HEK293 (cell line): Measurements from ENCODE around the gene USP6NL.

Experiments
- CTCF ChIA-PET: fragments of 350-600 bp; formaldehyde crosslinking; extraction: SDS; loops from one replicate; lab custom pipeline; 2021; ENCODE audit warnings: antibody characterized with exemption; lab: Yijun Ruan, JAX
- POLR2A ChIA-PET: fragments of 300-600 bp; formaldehyde crosslinking; extraction: SDS; loops from one replicate; lab custom pipeline; 2020; ENCODE audit warnings: antibody characterized with exemption, inconsistent platforms; lab: Yijun Ruan, JAX
- H3K27ac ChIP-seq: fragments of 200-500 bp; sonication (Bioruptor generic); 2 replicates; pipeline ENCODE4 v1.5.1; 2014; ENCODE audit warnings: low read depth, low read length, control low read depth, inconsistent platforms; ENCODE audit errors: extremely low read depth
- H3K36me3 ChIP-seq, 2 experiments: fragments of 200-500 bp in 1 of 2; sonication (Bioruptor generic) in 1 of 2; 1 replicate in 1 of 2; 2 replicates in 1 of 2; pipeline ENCODE4 v1.5.1; 2014 to 2017; ENCODE audit warnings: inconsistent platforms in 2 of 2, low read length in 2 of 2; ENCODE audit not compliant: control insufficient read depth in 2 of 2, insufficient read depth in 1 of 2
- H3K4me1 ChIP-seq: fragments of 200-500 bp; sonication (Bioruptor generic); 2 replicates; pipeline ENCODE4 v1.5.1; 2014; ENCODE audit warnings: mild to moderate bottlenecking, low read length, inconsistent platforms; ENCODE audit not compliant: control insufficient read depth, insufficient read depth
- H3K4me3 ChIP-seq: 2 replicates; pipeline ENCODE4 v1.5.1; 2011; ENCODE audit warnings: low read depth, mild to moderate bottlenecking, control low read depth, low read length, moderate library complexity
- H3K9me3 ChIP-seq: fragments of 200-500 bp; sonication (Bioruptor generic); 2 replicates; pipeline ENCODE4 v1.5.1; 2014; ENCODE audit warnings: low read depth, low read length, inconsistent platforms; ENCODE audit not compliant: control insufficient read depth, insufficient read depth
- EGR2 ChIP-seq: fragments of 450-650 bp; formaldehyde crosslinking; IDR thresholded peaks from 2 replicates; pipeline ENCODE4 v1.5.1; 2016; ENCODE audit warnings: low read depth, missing biosample characterization, missing genetic modification characterization
- PRDM6 ChIP-seq: fragments of 450-650 bp; formaldehyde crosslinking; IDR thresholded peaks from 2 replicates; pipeline ENCODE4 v1.5.1; 2017; ENCODE audit warnings: missing biosample characterization, missing genetic modification characterization
- REPIN1 ChIP-seq: fragments of 450-650 bp; formaldehyde crosslinking; IDR thresholded peaks from 2 replicates; pipeline ENCODE4 v1.5.1; 2017; ENCODE audit warnings: missing biosample characterization, missing genetic modification characterization, low read depth
- SP7 ChIP-seq: fragments of 450-650 bp; formaldehyde crosslinking; IDR thresholded peaks from 2 replicates; pipeline ENCODE4 v1.5.1; 2016; ENCODE audit warnings: missing biosample characterization, missing genetic modification characterization
- YY2 ChIP-seq: fragments of 450-650 bp; formaldehyde crosslinking; IDR thresholded peaks from 2 replicates; pipeline ENCODE4 v1.5.1; 2016; ENCODE audit warnings: missing biosample characterization, missing genetic modification characterization
- ZEB2 ChIP-seq: fragments of 450-650 bp; formaldehyde crosslinking; IDR thresholded peaks from 2 replicates; pipeline ENCODE4 v1.5.1; 2016; ENCODE audit warnings: missing biosample characterization, missing genetic modification characterization
- ZNF112 ChIP-seq: fragments of 450-650 bp; formaldehyde crosslinking; IDR thresholded peaks from 2 replicates; pipeline ENCODE4 v1.5.0; 2017; ENCODE audit warnings: missing biosample characterization, missing genetic modification characterization
- ZNF223 ChIP-seq: fragments of 450-650 bp; formaldehyde crosslinking; IDR thresholded peaks from 2 replicates; pipeline ENCODE4 v1.5.1; 2016; ENCODE audit warnings: missing biosample characterization, missing genetic modification characterization
- ZNF23 ChIP-seq: fragments of 450-650 bp; formaldehyde crosslinking; IDR thresholded peaks from 2 replicates; pipeline ENCODE4 v1.5.1; 2016; ENCODE audit warnings: missing biosample characterization, missing genetic modification characterization, borderline replicate concordance
- ZNF24 ChIP-seq: fragments of 450-650 bp; formaldehyde crosslinking; IDR thresholded peaks from 2 replicates; pipeline ENCODE4 v1.5.1; 2016; ENCODE audit warnings: missing biosample characterization, missing genetic modification characterization
- ZNF426 ChIP-seq: fragments of 450-650 bp; formaldehyde crosslinking; IDR thresholded peaks from 2 replicates; pipeline ENCODE4 v1.5.1; 2017; ENCODE audit warnings: missing biosample characterization, missing genetic modification characterization, mild to moderate bottlenecking, inconsistent platforms, moderate library complexity
- ZNF510 ChIP-seq: fragments of 450-650 bp; formaldehyde crosslinking; IDR thresholded peaks from 2 replicates; pipeline ENCODE4 v1.5.1; 2018; ENCODE audit warnings: mild to moderate bottlenecking, missing genetic modification characterization, missing biosample characterization; ENCODE audit not compliant: insufficient replicate concordance
- ZNF529 ChIP-seq: fragments of 450-650 bp; formaldehyde crosslinking; IDR thresholded peaks from 2 replicates; pipeline ENCODE4 v1.5.1; 2017; ENCODE audit warnings: missing genetic modification characterization, missing biosample characterization; ENCODE audit not compliant: insufficient replicate concordance
- ZNF555 ChIP-seq: fragments of 450-650 bp; formaldehyde crosslinking; conservative IDR thresholded peaks from 2 replicates; pipeline ENCODE4 v1.5.1; 2017; ENCODE audit warnings: missing biosample characterization, mild to moderate bottlenecking, missing genetic modification characterization, inconsistent platforms
- ZNF561 ChIP-seq: fragments of 450-650 bp; IDR thresholded peaks from 2 replicates; pipeline ENCODE4 v1.5.1; 2018; ENCODE audit warnings: missing biosample characterization, missing genetic modification characterization, borderline replicate concordance
- ZNF600 ChIP-seq: fragments of 450-650 bp; formaldehyde crosslinking; IDR thresholded peaks from 2 replicates; pipeline ENCODE4 v1.5.1; 2016; ENCODE audit warnings: missing biosample characterization, missing genetic modification characterization
- ZNF629 ChIP-seq: fragments of 450-650 bp; formaldehyde crosslinking; IDR thresholded peaks from 2 replicates; pipeline ENCODE4 v1.5.1; 2017; ENCODE audit warnings: missing biosample characterization, missing genetic modification characterization
- ZNF660 ChIP-seq: fragments of 450-650 bp; IDR thresholded peaks from 2 replicates; pipeline ENCODE4 v1.5.1; 2018; ENCODE audit warnings: missing biosample characterization, mild to moderate bottlenecking, missing genetic modification characterization
- ZNF785 ChIP-seq: fragments of 450-650 bp; formaldehyde crosslinking; IDR thresholded peaks from 2 replicates; pipeline ENCODE4 v1.5.1; 2016; ENCODE audit warnings: missing biosample characterization, missing genetic modification characterization
- ZSCAN5A ChIP-seq: fragments of 450-650 bp; formaldehyde crosslinking; IDR thresholded peaks from 2 replicates; pipeline ENCODE4 v1.5.1; 2016; ENCODE audit warnings: missing biosample characterization, missing genetic modification characterization
- ZXDB ChIP-seq: fragments of 450-650 bp; formaldehyde crosslinking; IDR thresholded peaks from 2 replicates; pipeline ENCODE4 v1.5.1; 2016; ENCODE audit warnings: missing biosample characterization, missing genetic modification characterization
- TF ChIP-seq, protein P1 (sequence below): fragments of 450-650 bp; formaldehyde crosslinking; IDR thresholded peaks from 2 replicates; pipeline ENCODE4 v1.5.1; 2016; ENCODE audit warnings: missing biosample characterization, missing genetic modification characterization, borderline replicate concordance
- TF ChIP-seq, protein P2 (sequence below): fragments of 450-650 bp; formaldehyde crosslinking; IDR thresholded peaks from 2 replicates; pipeline ENCODE4 v1.5.1; 2016; ENCODE audit warnings: missing biosample characterization, missing genetic modification characterization

The USP6NL gene

DNA sequence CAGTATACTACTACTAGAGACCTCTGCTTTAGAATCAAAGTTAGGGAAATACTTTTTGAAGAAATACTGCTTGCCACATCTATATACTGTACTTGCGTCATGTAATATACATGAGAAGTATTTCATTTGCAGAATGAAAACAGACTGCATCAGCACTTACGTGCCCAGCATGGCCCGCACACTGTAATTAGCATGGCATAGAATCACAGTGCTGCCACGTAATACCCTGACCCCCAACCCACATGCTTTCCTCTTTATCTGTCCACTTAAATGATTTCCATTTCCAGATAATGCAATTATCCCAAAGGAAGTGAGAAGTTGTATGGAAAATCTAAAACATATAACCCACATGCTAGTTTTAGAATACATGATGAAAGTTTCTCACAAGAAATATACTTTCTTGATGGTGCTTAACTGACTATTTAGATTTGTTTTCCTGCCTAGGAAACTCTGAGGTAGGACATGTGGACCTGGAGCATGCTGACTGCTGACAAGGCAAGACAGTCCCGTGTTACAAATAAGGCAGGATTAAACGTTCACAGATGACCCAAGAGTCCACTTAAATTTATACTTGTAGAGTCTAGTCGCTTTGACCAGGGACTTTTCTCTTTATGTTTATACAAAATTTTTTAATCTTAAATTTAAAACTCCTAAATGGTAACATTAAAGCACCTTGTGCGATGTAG is 12.6 kb downstream of the USP6NL start (continued):
- TF ChIP-seq ZSCAN5A (tag by site-specific recombination) (no peak), REPIN1 (tag by site-specific recombination) (no peak), ZNF112 (tag by site-specific recombination) (no peak), ZNF529 (tag by site-specific recombination) (no peak), ZNF629 (tag by site-specific recombination) (peak; percentile 98), ZNF510 (no peak), PRDM6 (tag by site-specific recombination) (peak; percentile 90), EGR2 (tag by site-specific recombination) (no peak), ZNF561 (tag by site-specific recombination) (no peak), ZNF555 (tag by site-specific recombination) (no peak), ZNF426 (tag by site-specific recombination) (no peak), SP7 (tag by site-specific recombination) (peak; percentile 95), ZNF785 (tag by site-specific recombination) (no peak), ZNF23 (tag by site-specific recombination) (no peak), ZEB2 (tag by site-specific recombination) (peak; percentile 75; the same call in 1 of the 2 replicates), ZNF223 (tag by site-specific recombination) (no peak), ZXDB (tag by site-specific recombination) (no peak), ZNF660 (tag by site-specific recombination) (peak; percentile 67; the same call in 1 of the 2 replicates), YY2 (tag by site-specific recombination) (no peak), ZNF24 (tag by site-specific recombination) (peak; percentile 40; the same call in 1 of the 2 replicates)
- TF ChIP-seq, protein P1, sequence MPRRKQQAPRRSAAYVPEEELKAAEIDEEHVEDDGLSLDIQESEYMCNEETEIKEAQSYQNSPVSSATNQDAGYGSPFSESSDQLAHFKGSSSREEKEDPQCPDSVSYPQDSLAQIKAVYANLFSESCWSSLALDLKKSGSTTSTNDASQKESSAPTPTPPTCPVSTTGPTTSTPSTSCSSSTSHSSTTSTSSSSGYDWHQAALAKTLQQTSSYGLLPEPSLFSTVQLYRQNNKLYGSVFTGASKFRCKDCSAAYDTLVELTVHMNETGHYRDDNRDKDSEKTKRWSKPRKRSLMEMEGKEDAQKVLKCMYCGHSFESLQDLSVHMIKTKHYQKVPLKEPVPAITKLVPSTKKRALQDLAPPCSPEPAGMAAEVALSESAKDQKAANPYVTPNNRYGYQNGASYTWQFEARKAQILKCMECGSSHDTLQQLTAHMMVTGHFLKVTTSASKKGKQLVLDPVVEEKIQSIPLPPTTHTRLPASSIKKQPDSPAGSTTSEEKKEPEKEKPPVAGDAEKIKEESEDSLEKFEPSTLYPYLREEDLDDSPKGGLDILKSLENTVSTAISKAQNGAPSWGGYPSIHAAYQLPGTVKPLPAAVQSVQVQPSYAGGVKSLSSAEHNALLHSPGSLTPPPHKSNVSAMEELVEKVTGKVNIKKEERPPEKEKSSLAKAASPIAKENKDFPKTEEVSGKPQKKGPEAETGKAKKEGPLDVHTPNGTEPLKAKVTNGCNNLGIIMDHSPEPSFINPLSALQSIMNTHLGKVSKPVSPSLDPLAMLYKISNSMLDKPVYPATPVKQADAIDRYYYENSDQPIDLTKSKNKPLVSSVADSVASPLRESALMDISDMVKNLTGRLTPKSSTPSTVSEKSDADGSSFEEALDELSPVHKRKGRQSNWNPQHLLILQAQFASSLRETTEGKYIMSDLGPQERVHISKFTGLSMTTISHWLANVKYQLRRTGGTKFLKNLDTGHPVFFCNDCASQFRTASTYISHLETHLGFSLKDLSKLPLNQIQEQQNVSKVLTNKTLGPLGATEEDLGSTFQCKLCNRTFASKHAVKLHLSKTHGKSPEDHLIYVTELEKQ (tag by site-specific recombination) = no peak
- TF ChIP-seq, all 188 proteins: peak for 20

- Histone ChIP-seq H3K4me1 (peaks cover 15% of the 10 kb centered on the region), H3K9me3 (no peaks in the 10 kb centered on the region), H3K36me3 (no peaks in the 10 kb centered on the region)
- CTCF ChIA-PET = interaction anchor here (0.7 kb wide), 1 partner anchor 155 kb away, joined by 3 read pairs; no protein-coding TSS in a partner anchor
- no peak for TF ChIP-seq ZNF600 (tag by site-specific recombination)
- TF ChIP-seq, protein P2, sequence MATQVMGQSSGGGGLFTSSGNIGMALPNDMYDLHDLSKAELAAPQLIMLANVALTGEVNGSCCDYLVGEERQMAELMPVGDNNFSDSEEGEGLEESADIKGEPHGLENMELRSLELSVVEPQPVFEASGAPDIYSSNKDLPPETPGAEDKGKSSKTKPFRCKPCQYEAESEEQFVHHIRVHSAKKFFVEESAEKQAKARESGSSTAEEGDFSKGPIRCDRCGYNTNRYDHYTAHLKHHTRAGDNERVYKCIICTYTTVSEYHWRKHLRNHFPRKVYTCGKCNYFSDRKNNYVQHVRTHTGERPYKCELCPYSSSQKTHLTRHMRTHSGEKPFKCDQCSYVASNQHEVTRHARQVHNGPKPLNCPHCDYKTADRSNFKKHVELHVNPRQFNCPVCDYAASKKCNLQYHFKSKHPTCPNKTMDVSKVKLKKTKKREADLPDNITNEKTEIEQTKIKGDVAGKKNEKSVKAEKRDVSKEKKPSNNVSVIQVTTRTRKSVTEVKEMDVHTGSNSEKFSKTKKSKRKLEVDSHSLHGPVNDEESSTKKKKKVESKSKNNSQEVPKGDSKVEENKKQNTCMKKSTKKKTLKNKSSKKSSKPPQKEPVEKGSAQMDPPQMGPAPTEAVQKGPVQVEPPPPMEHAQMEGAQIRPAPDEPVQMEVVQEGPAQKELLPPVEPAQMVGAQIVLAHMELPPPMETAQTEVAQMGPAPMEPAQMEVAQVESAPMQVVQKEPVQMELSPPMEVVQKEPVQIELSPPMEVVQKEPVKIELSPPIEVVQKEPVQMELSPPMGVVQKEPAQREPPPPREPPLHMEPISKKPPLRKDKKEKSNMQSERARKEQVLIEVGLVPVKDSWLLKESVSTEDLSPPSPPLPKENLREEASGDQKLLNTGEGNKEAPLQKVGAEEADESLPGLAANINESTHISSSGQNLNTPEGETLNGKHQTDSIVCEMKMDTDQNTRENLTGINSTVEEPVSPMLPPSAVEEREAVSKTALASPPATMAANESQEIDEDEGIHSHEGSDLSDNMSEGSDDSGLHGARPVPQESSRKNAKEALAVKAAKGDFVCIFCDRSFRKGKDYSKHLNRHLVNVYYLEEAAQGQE (tag by site-specific recombination) = peak; percentile 78
- TF ChIP-seq, all 188 proteins: peak for 1
- Histone ChIP-seq H3K27ac (no peak overlapping the region), H3K4me3 (no peak overlapping the region)
- POLR2A ChIA-PET = no interaction called here
These were observed 14.0 kb downstream of the USP6NL start for GRCh38 chr10:11597470-11597869.
